H9 (cell line): ENCODE data around the gene MIR17HG. TPM values are rescaled to one million over a fixed set of nuclear protein-coding genes. Genes with fewer than 3 reads are reported as not detected.

ENCODE experiments used
- DNase-seq: peaks from one replicate; pipeline ENCODE4 v3.0.0-alpha.2; 2017
- H2AFZ ChIP-seq: one replicate; pipeline ENCODE4 v1.6.1; 2013; ENCODE audit warnings: mild to moderate bottlenecking, low read length, control low read depth, moderate library complexity
- H2AK5ac ChIP-seq: 2 replicates; pipeline ENCODE4 v1.6.1; 2013; ENCODE audit warnings: low read length, control low read depth, mixed read lengths; ENCODE audit not compliant: insufficient read length
- H2BK120ac ChIP-seq: one replicate; pipeline ENCODE4 v1.6.1; 2013; ENCODE audit warnings: low read depth, mild to moderate bottlenecking, low read length, control low read depth, inconsistent platforms; ENCODE audit not compliant: poor library complexity, severe bottlenecking
- H2BK12ac ChIP-seq: 2 replicates; pipeline ENCODE4 v1.6.1; 2013; ENCODE audit warnings: low read length, control low read depth, mixed read lengths, low read depth; ENCODE audit not compliant: insufficient read length
- H2BK15ac ChIP-seq: 2 replicates; pipeline ENCODE4 v1.6.1; 2013; ENCODE audit warnings: low read depth, low read length, control low read depth
- H2BK20ac ChIP-seq: one replicate; pipeline ENCODE4 v1.6.1; 2013; ENCODE audit warnings: low read depth, mild to moderate bottlenecking, low read length, control low read depth, inconsistent platforms; ENCODE audit not compliant: poor library complexity, severe bottlenecking
- H2BK5ac ChIP-seq: 2 replicates; pipeline ENCODE4 v1.6.1; 2013; ENCODE audit warnings: low read length, control low read depth, mixed read lengths; ENCODE audit not compliant: insufficient read length
- H3K14ac ChIP-seq: 2 replicates; pipeline ENCODE4 v1.6.1; 2013; ENCODE audit warnings: low read length, control low read depth; ENCODE audit not compliant: insufficient read depth
- H3K18ac ChIP-seq: 2 replicates; pipeline ENCODE4 v1.6.1; 2013; ENCODE audit warnings: low read depth, mild to moderate bottlenecking, mixed read lengths, low read length, control low read depth; ENCODE audit not compliant: insufficient read length
- H3K23ac ChIP-seq: 2 replicates; pipeline ENCODE4 v1.6.1; 2013; ENCODE audit warnings: low read length, control low read depth, mixed read lengths, low read depth; ENCODE audit not compliant: insufficient read length
- H3K23me2 ChIP-seq: 2 replicates; pipeline ENCODE4 v1.6.1; 2013; ENCODE audit warnings: low read depth, mild to moderate bottlenecking, mixed read lengths, low read length, control low read depth; ENCODE audit not compliant: insufficient read length, poor library complexity, severe bottlenecking
- H3K27ac ChIP-seq: 2 replicates; pipeline ENCODE4 v1.5.1; 2013; ENCODE audit warnings: low read length, control low read depth, mixed read lengths, low read depth; ENCODE audit not compliant: insufficient read length
- H3K27me3 ChIP-seq: 2 replicates; pipeline ENCODE4 v1.6.1; 2013; ENCODE audit warnings: low read length, control low read depth, inconsistent platforms; ENCODE audit not compliant: insufficient read depth
- H3K4ac ChIP-seq: 2 replicates; pipeline ENCODE4 v1.6.1; 2013; ENCODE audit warnings: low read depth, mild to moderate bottlenecking, control low read depth, inconsistent platforms, low read length, moderate library complexity
- H3K4me1 ChIP-seq: 2 replicates; pipeline ENCODE4 v1.6.1; 2013; ENCODE audit warnings: low read length, control low read depth, inconsistent platforms; ENCODE audit not compliant: insufficient read depth
- H3K4me2 ChIP-seq: 2 replicates; pipeline ENCODE4 v1.6.1; 2013; ENCODE audit warnings: low read length, control low read depth, mixed read lengths; ENCODE audit not compliant: insufficient read length, insufficient read depth
- H3K56ac ChIP-seq: 2 replicates; pipeline ENCODE4 v1.6.1; 2013; ENCODE audit warnings: low read depth, mild to moderate bottlenecking, mixed read lengths, low read length, control low read depth; ENCODE audit not compliant: insufficient read length
- H3K79me1 ChIP-seq: 2 replicates; pipeline ENCODE4 v1.6.1; 2013; ENCODE audit warnings: low read depth, mild to moderate bottlenecking, moderate library complexity, low read length, control low read depth, inconsistent platforms; ENCODE audit not compliant: insufficient read depth, poor library complexity, severe bottlenecking
- H3K79me2 ChIP-seq: 2 replicates; pipeline ENCODE4 v1.6.1; 2013; ENCODE audit warnings: low read length, control low read depth, inconsistent platforms; ENCODE audit not compliant: insufficient read depth
- H3K9ac ChIP-seq: 2 replicates; pipeline ENCODE4 v1.6.1; 2013; ENCODE audit warnings: low read length, control low read depth, mixed read lengths; ENCODE audit not compliant: insufficient read length; ENCODE audit errors: extremely low read depth
- H3K9me3 ChIP-seq: one replicate; pipeline ENCODE4 v1.6.1; 2013; ENCODE audit warnings: low read depth, low read length, inconsistent platforms; ENCODE audit not compliant: control insufficient read depth
- H3T11ph ChIP-seq: one replicate; pipeline ENCODE4 v1.6.1; 2013; ENCODE audit warnings: mild to moderate bottlenecking, low read length, control low read depth, inconsistent platforms
- H4K20me1 ChIP-seq: one replicate; pipeline ENCODE4 v1.6.1; 2013; ENCODE audit not compliant: control insufficient read depth, insufficient read length, insufficient read depth
- H4K5ac ChIP-seq: 2 replicates; pipeline ENCODE4 v1.6.1; 2013; ENCODE audit warnings: low read depth, mild to moderate bottlenecking, mixed read lengths, low read length, control low read depth; ENCODE audit not compliant: insufficient read length
- H4K8ac ChIP-seq: replicated peaks from 2 replicates; pipeline ENCODE4 v1.6.1; 2013; ENCODE audit warnings: low read length, control low read depth, mixed read lengths, low read depth; ENCODE audit not compliant: insufficient read length
- H4K91ac ChIP-seq: 2 replicates; pipeline ENCODE4 v1.6.1; 2013; ENCODE audit warnings: low read depth, mild to moderate bottlenecking, moderate library complexity, mixed read lengths, low read length, control low read depth; ENCODE audit not compliant: insufficient read length
- H3K27ac Mint-ChIP-seq, 3 experiments: 2 replicates in 2 of 3; 3 replicates in 1 of 3; pipeline ENCODE4 v1.8.0; 2020 to 2021; ENCODE audit warnings: mixed read lengths in 3 of 3, mild to moderate bottlenecking in 1 of 3, moderate library complexity in 1 of 3
- H3K27me3 Mint-ChIP-seq: 2 replicates; pipeline ENCODE4 v1.8.0; 2021; ENCODE audit warnings: low read depth, mild to moderate bottlenecking, moderate library complexity, mixed read lengths
- H3K36me3 Mint-ChIP-seq, 3 experiments: 2 replicates in 2 of 3; 3 replicates in 1 of 3; pipeline ENCODE4 v1.8.0; 2020 to 2021; ENCODE audit warnings: low read depth in 3 of 3, mixed read lengths in 3 of 3; ENCODE audit not compliant: insufficient read depth in 1 of 3
- H3K4me1 Mint-ChIP-seq, 2 experiments: 2 replicates each; pipeline ENCODE4 v1.8.0; 2020; ENCODE audit warnings: mixed read lengths in 2 of 2
- H3K4me3 Mint-ChIP-seq, 2 experiments: 2 replicates in 1 of 2; 3 replicates in 1 of 2; pipeline ENCODE4 v1.8.0; 2020 to 2021; ENCODE audit warnings: mild to moderate bottlenecking in 2 of 2, mixed read lengths in 2 of 2, moderate library complexity in 1 of 2
- H3K9me3 Mint-ChIP-seq, 2 experiments: 2 replicates in 1 of 2; 3 replicates in 1 of 2; pipeline ENCODE4 v1.8.0; 2020; ENCODE audit warnings: mild to moderate bottlenecking in 2 of 2, mixed read lengths in 2 of 2, moderate library complexity in 1 of 2
- CTCF ChIP-seq: fragments of 200-600 bp; sonication (generic); conservative IDR thresholded peaks from 3 replicates; pipeline ENCODE4 v1.8.0; 2021; ENCODE audit warnings: antibody characterized with exemption, mild to moderate bottlenecking
- WGBS: extraction: QIAGEN DNeasy Blood & Tissue Kit; methylation state at CpG from one replicate; pipeline ENCODE4 v1.1.7; 2013; ENCODE audit warnings: missing lambda C conversion rate, low lambda C conversion rate, mixed read lengths; ENCODE audit not compliant: insufficient read length; ENCODE audit errors: extremely low coverage; 5-methylcytosine and 5-hydroxymethylcytosine counted together
- total RNA-seq: library from RNA; stranded (reverse); gene quantifications from 2 replicates; pipeline ENCODE4 v1.2.1, GENCODE V29; 2021

MIR17HG gene
- total RNA-seq, 1 experiment from 2014 or later: 38.7 TPM

- Histone ChIP-seq H3K4ac (no peak overlapping the region), H3K79me1 (no peaks in the 10 kb centered on the region), H3K4me2 (no peak overlapping the region), H3K56ac (no peak overlapping the region), H4K20me1 (no peaks in the 10 kb centered on the region), H2BK12ac (no peak overlapping the region), H3T11ph (no peak overlapping the region), H3K27me3 (no peaks in the 10 kb centered on the region), H4K8ac (no peak overlapping the region), H4K91ac (no peak overlapping the region), H2AK5ac (no peak overlapping the region), H3K14ac (no peak overlapping the region), H3K9me3 (no peaks in the 10 kb centered on the region), H3K23ac (no peak overlapping the region), H2BK5ac (no peak overlapping the region), H3K4me1 (no peaks in the 10 kb centered on the region; the same call in 1 of the 2 replicates), H2BK15ac (no peak overlapping the region), H3K23me2 (no peaks in the 10 kb centered on the region), H2AFZ (no peak overlapping the region), H3K18ac (no peak overlapping the region), H2BK120ac (no peak overlapping the region), H3K79me2 (0 out of 2 replicates have a peak, but pooled peaks cover under 1% of the 10 kb centered on the region), H2BK20ac (no peak overlapping the region), H3K9ac (no peak overlapping the region), H3K27ac (peak overlapping the region; percentile 14), H4K5ac (no peak overlapping the region)
- Mint-ChIP-seq H3K4me3 (no peak overlapping the region), H3K27ac (peak overlapping the region in 1 of 3 experiments; percentile 89; a peak in 3 of 7 replicates), H3K4me1 (peaks cover 4 to 7% of the 10 kb centered on the region in 2 experiments; a peak in 3 of 4 replicates), H3K9me3 (no peaks in the 10 kb centered on the region), H3K36me3 (peaks cover 30 to 53% (median 43%) of the 10 kb centered on the region in 3 experiments; a peak in 6 of 7 replicates), H3K27me3 (peaks cover 1% of the 10 kb centered on the region; the same call in 1 of the 2 replicates)
- no CpG with 5 or more reads among the region's 6 CpGs for WGBS
- TF ChIP-seq CTCF: no peak
- DNase-seq: no peak
Measured at GRCh38 chr13:91356919-91357612, 9.6 kb downstream of the MIR17HG start.
